HepG2 (cell line): Measurements from ENCODE around the gene SIGLEC15. TPM values are rescaled to one million over a fixed set of nuclear protein-coding genes. Genes with fewer than 3 reads are reported as not detected.

Experiments used
- ATAC-seq: fragments of 200-7000 bp; cut with Tn5 transposase; 3 replicates; pipeline ENCODE4 v1.9.1; 2020; ENCODE audit warnings: mild to moderate bottlenecking, moderate library complexity
- Bru-seq: library from RNA; stranded (reverse); fragments of 400-500 nt; gene quantifications from one replicate; lab custom pipeline; 2021; lab: Mats Ljungman, UMichigan
- BruChase-seq, 2 experiments: library from RNA; stranded (reverse); fragments of 400-500 nt; gene quantifications; one replicate each; lab custom pipeline; 2021; lab: Mats Ljungman, UMichigan
- BruUV-seq: library from RNA; stranded (reverse); fragments of 400-500 nt; replicated peaks from 2 replicates; lab custom pipeline; 2021; lab: Mats Ljungman, UMichigan
- CTCF ChIA-PET: fragments of 300-600 bp; formaldehyde crosslinking; extraction: SDS; loops from one replicate; lab custom pipeline; 2021; ENCODE audit warnings: low total read pairs, inconsistent platforms, low intra/inter-chr PET ratio; lab: Yijun Ruan, JAX
- POLR2A ChIA-PET: fragments of 350-600 bp; sonication (Branson Sonifier 250); formaldehyde crosslinking; loops from one replicate; lab custom pipeline; 2020; ENCODE audit warnings: antibody characterized with exemption, inconsistent platforms; lab: Yijun Ruan, JAX
- DNase-seq: peaks from one replicate; pipeline ENCODE4 v3.0.0-alpha.2; 2015; ENCODE audit warnings: low spot score
- FAIRE-seq: peaks from 3 replicates; lab custom pipeline; 2011; peaks lifted over from hg19 to GRCh38; lab: Jason Lieb, UNC
- H2AFZ ChIP-seq: one replicate; pipeline ENCODE4 v1.6.1; 2011; ENCODE audit warnings: low read length, inconsistent platforms
- H3K27ac ChIP-seq: fragments of 300-600 bp; 3 replicates; pipeline ENCODE4 v1.8.0; 2011; ENCODE audit warnings: mixed run types, mild to moderate bottlenecking, mixed read lengths, low read length, inconsistent platforms; ENCODE audit not compliant: insufficient read depth; ENCODE audit errors: extremely low read length
- H3K27me3 ChIP-seq, 2 experiments: fragments of 200-600 bp in 1 of 2; 2 replicates in 1 of 2; 3 replicates in 1 of 2; pipeline versions ENCODE4 v1.6.0 to v1.8.0; 2011; ENCODE audit warnings: low read length in 2 of 2, mild to moderate bottlenecking in 2 of 2, moderate library complexity in 2 of 2, inconsistent platforms in 1 of 2; ENCODE audit not compliant: insufficient read depth in 2 of 2, control insufficient read depth in 1 of 2
- H3K36me3 ChIP-seq, 2 experiments: fragments of 200-600 bp in 1 of 2; replicated peaks in 1 of 2; 2 replicates in 1 of 2; 3 replicates in 1 of 2; pipeline versions ENCODE4 v1.5.1 to v1.8.0; 2011; ENCODE audit warnings: low read length in 2 of 2, inconsistent platforms in 1 of 2; ENCODE audit not compliant: insufficient read depth in 2 of 2, control insufficient read depth in 1 of 2
- H3K4me1 ChIP-seq: 2 replicates; pipeline ENCODE4 v1.5.1; 2012; ENCODE audit warnings: low read length, inconsistent platforms; ENCODE audit not compliant: insufficient read depth
- H3K4me2 ChIP-seq: 2 replicates; pipeline ENCODE4 v1.6.0; 2011; ENCODE audit warnings: low read depth, low read length, inconsistent platforms
- H3K4me3 ChIP-seq, 3 experiments: fragments of 200-600 bp in 1 of 3; sonication (generic), shearing (Covaris generic) in 1 of 3; replicated peaks in 1 of 3; 2 replicates each; pipeline ENCODE4 v1.5.1; 2011 to 2016; ENCODE audit warnings: low read length in 3 of 3, inconsistent platforms in 2 of 3, low read depth in 2 of 3, mild to moderate bottlenecking in 2 of 3, control low read depth in 1 of 3, mixed read lengths in 1 of 3; ENCODE audit not compliant: insufficient read depth in 1 of 3
- H3K79me2 ChIP-seq: one replicate; pipeline ENCODE4 v1.6.1; 2011; ENCODE audit warnings: low read length, inconsistent platforms; ENCODE audit not compliant: insufficient read depth
- H3K9ac ChIP-seq: 2 replicates; pipeline ENCODE4 v1.6.0; 2011; ENCODE audit warnings: mild to moderate bottlenecking, low read depth, low read length, inconsistent platforms; ENCODE audit not compliant: insufficient read depth
- H3K9me3 ChIP-seq: 2 replicates; pipeline ENCODE4 v1.5.1; 2012; ENCODE audit warnings: mild to moderate bottlenecking, low read length
- H4K20me1 ChIP-seq: 2 replicates; pipeline ENCODE4 v1.6.0; 2011; ENCODE audit warnings: inconsistent platforms, mild to moderate bottlenecking, low read length, moderate library complexity; ENCODE audit not compliant: insufficient read depth
- HNRNPK ChIP-seq: fragments of 200-400 bp; formaldehyde crosslinking; IDR thresholded peaks from 2 replicates; pipeline ENCODE4 v1.6.1; 2018; ENCODE audit warnings: low read length, low read depth, moderate library complexity, mild to moderate bottlenecking; ENCODE audit not compliant: poor library complexity, severe bottlenecking
- WGBS: methylation state at CpG from one replicate; pipeline ENCODE4 v1.1.6; 2017; ENCODE audit warnings: low lambda C conversion rate; 5-methylcytosine and 5-hydroxymethylcytosine counted together
- in situ Hi-C: cut with HindIII; loops from 2 replicates; pipeline ENCODE4 v1.10.0; 2017; ENCODE audit warnings: low pct_unique_long_range_greater_than_20kb; ENCODE audit not compliant: extremely low pct_ligation_motif_present
- intact Hi-C: fragments of 100-400 bp; cut with micrococcal nuclease; formaldehyde crosslinking; loops from one replicate; pipeline ENCODE4 v1.10.0; 2022; ENCODE audit not compliant: unreplicated experiment
- long read RNA-seq, 2 experiments: library from RNA in 1 of 2; library from polyadenylated mRNA in 1 of 2; stranded (forward) in 1 of 2; unstranded in 1 of 2; transcript quantifications; one replicate each; pipeline ENCODE4 v2.0.0, GENCODE V29; 2019 to 2022
- polyA minus RNA-seq, 3 experiments: library from RNA; depleted of rRNA, polyadenylated mRNA; stranded (reverse); fragments of >200 nt; gene quantifications; 2 replicates each; pipeline ENCODE4 v1.2.3, GENCODE V29; 2011; ENCODE audit warnings: low replicate concordance in 1 of 3
- polyA plus RNA-seq, 8 experiments: library from polyadenylated mRNA; depleted of rRNA in 3 of 8; stranded (reverse) in 7 of 8; unstranded in 1 of 8; fragments of >200 nt; fragmentation: Illumina TruSeq in 4 of 8; extraction: Trizol in 4 of 8; gene quantifications; 2 replicates each; pipeline versions ENCODE4 v1.2.1 to v1.2.3, GENCODE V29; 2011 to 2016; ENCODE audit warnings: low read depth in 4 of 8, missing spikeins in 1 of 8, mixed read lengths in 1 of 8; ENCODE audit not compliant: insufficient read depth in 1 of 8
- total RNA-seq, 5 experiments: library from RNA; depleted of rRNA; stranded (reverse); fragments of >200 nt; fragmentation: Illumina TruSeq; extraction: Trizol; gene quantifications; 2 replicates each; pipeline ENCODE4 v1.2.3, GENCODE V29; 2016; ENCODE audit warnings: low read depth in 1 of 5
- TF ChIP-seq, protein P1 (sequence below): sonication (generic); formaldehyde crosslinking; IDR thresholded peaks from 2 replicates; pipeline ENCODE4 v1.5.0; 2020; ENCODE audit warnings: missing genetic modification reagents

Gene SIGLEC15, protein sequence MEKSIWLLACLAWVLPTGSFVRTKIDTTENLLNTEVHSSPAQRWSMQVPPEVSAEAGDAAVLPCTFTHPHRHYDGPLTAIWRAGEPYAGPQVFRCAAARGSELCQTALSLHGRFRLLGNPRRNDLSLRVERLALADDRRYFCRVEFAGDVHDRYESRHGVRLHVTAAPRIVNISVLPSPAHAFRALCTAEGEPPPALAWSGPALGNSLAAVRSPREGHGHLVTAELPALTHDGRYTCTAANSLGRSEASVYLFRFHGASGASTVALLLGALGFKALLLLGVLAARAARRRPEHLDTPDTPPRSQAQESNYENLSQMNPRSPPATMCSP
- total RNA-seq (2016; rRNA removed; fragmentation: Illumina TruSeq; extraction: Trizol) (not detected in 2 replicates), polyA plus RNA-seq (2011; rRNA removed) (not detected in 2 replicates), polyA minus RNA-seq (2011; rRNA and poly(A)+ RNA removed; ENCODE audit: low replicate concordance) (not detected in 2 replicates), Bru-seq, nascent RNA (percentile 6 among the genes with signal in this experiment), BruChase-seq, experiment 1, labeled RNA remaining after a 6-hour chase (not detected), BruChase-seq, experiment 2, labeled RNA remaining after a 2-hour chase (not detected)
- not detected in 2 replicates for total RNA-seq (2016; cell fraction: cytosol; rRNA removed; fragmentation: Illumina TruSeq; extraction: Trizol; ENCODE audit: low read depth)
- total RNA-seq (2016; cell fraction: insoluble cytoplasmic fraction; rRNA removed; fragmentation: Illumina TruSeq; extraction: Trizol): not detected in 2 replicates
- total RNA-seq (2016; cell fraction: membrane; rRNA removed; fragmentation: Illumina TruSeq; extraction: Trizol): not detected in 2 replicates
- not detected in 2 replicates for total RNA-seq (2016; cell fraction: nucleus; rRNA removed; fragmentation: Illumina TruSeq; extraction: Trizol)
- polyA plus RNA-seq (2011; cell fraction: cytosol; rRNA removed): not detected in 2 replicates
- polyA plus RNA-seq (2011; cell fraction: nucleus; rRNA removed): not detected in 2 replicates
- polyA plus RNA-seq (2012): not detected in 2 replicates
- polyA plus RNA-seq (2016; cell fraction: cytosol; fragmentation: Illumina TruSeq; extraction: Trizol; ENCODE audit: low read depth): not detected in 2 replicates
- not detected in 2 replicates for polyA plus RNA-seq (2016; cell fraction: insoluble cytoplasmic fraction; fragmentation: Illumina TruSeq; extraction: Trizol; ENCODE audit: low read depth)
- not detected in 2 replicates for polyA plus RNA-seq (2016; cell fraction: membrane; fragmentation: Illumina TruSeq; extraction: Trizol; ENCODE audit: low read depth)
- polyA plus RNA-seq (2016; cell fraction: nucleus; fragmentation: Illumina TruSeq; extraction: Trizol; ENCODE audit: insufficient read depth, low read depth): not detected in 2 replicates
- polyA minus RNA-seq (2011; cell fraction: cytosol; rRNA and poly(A)+ RNA removed): not detected in 2 replicates
- not detected in 2 replicates for polyA minus RNA-seq (2011; cell fraction: nucleus; rRNA and poly(A)+ RNA removed)
- long read RNA-seq, experiment 1: 0 reads
- long read RNA-seq, experiment 2: 0 reads

DNA sequence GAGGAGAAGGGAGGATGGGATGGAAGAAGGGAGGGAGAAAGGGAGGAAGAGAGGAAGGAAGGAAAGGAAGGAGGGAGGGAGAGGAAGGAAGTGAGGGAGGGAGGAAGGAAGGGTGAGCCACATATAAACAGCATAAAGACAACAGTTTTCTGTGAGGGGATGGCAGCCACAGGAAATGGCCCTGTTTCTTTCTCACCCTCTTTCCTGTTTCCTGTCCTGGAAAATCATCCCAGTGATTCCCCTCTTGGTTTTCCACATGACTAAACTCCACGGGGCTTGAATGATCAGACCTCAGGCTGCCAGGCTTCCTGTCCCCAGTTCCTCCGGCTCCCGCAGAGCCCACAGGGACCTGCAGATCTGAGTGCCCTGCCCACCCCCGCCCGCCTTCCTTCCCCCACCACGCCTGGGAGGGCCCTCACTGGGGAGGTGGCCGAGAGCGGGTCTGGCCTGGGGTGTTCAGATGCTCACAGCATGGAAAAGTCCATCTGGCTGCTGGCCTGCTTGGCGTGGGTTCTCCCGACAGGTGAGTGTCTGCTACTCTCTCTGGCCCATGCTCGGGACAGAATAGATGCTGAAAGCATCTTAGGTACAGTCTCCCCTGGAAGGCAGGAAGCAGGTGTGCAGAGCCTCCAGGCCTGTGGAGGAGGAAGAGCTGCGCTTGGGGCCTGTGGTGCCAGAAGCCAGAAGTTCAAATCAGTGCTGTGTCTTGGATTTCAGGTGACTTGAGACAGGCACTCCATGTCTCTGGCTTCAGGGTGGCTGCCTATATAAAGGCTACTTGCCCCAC is at the start of gene SIGLEC15:
TSS of gene SIGLEC15 (plus strand) at position 418 of the 787 bp plus-strand sequence. CDS start at position 472, 54 bp downstream.
- Histone ChIP-seq H3K79me2 (no peaks in the 10 kb centered on the region), H3K27ac (no peak within 1 kb of the TSS), H3K27me3 (no peaks in the 10 kb centered on the region; a peak in 1 of 5 replicates), H4K20me1 (no peaks in the 10 kb centered on the region), H3K4me3 (no peak within 1 kb of the TSS), H3K4me2 (no peak within 1 kb of the TSS), H3K9me3 (no peaks in the 10 kb centered on the region), H3K36me3 (no peaks in the 10 kb centered on the region), H3K4me1 (no peaks in the 10 kb centered on the region), H3K9ac (no peak within 1 kb of the TSS), H2AFZ (no peak within 1 kb of the TSS)
- BruUV-seq: no TSS peak
- 23% methylated on average over 5 of the region's 12 CpGs for WGBS
- ATAC-seq (no peak), FAIRE-seq (no peak), DNase-seq (no peak)
- TF ChIP-seq HNRNPK: peak; percentile 64
- TF ChIP-seq, protein P1, sequence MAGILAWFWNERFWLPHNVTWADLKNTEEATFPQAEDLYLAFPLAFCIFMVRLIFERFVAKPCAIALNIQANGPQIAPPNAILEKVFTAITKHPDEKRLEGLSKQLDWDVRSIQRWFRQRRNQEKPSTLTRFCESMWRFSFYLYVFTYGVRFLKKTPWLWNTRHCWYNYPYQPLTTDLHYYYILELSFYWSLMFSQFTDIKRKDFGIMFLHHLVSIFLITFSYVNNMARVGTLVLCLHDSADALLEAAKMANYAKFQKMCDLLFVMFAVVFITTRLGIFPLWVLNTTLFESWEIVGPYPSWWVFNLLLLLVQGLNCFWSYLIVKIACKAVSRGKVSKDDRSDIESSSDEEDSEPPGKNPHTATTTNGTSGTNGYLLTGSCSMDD (CRISPR knock-in tag): no peak
- in situ Hi-C loops (no loop called here), intact Hi-C loops (no loop called here)
- CTCF ChIA-PET: no interaction called here
- POLR2A ChIA-PET: no interaction called here
